ENCODE data around the gene ZFAND2A.
"Not testable (repeated sequence)": the region's sequence is repeated elsewhere in the genome, so short reads cannot be mapped to it uniquely, and the experiment has no call there.

- TF ChIP-seq MYC (IDR thresholded peaks at IDR 0.05; ENCODE audit: low read depth, low read length); CTCF (IDR thresholded peaks at IDR 0.05; ENCODE audit: low read depth, low read length); POLR2A (IDR thresholded peaks at IDR 0.05; ENCODE audit: extremely low read depth, insufficient read length): not testable (repeated sequence)
Observed at GRCh38 chr7:1159231-1159630, 765 bp downstream of the ZFAND2A start.
